H9 (cell line): ENCODE data around the gene KRT1. TPM values are rescaled to one million over a fixed set of nuclear protein-coding genes. Genes with fewer than 3 reads are reported as not detected.

Source experiments
- DNase-seq: peaks from one replicate; pipeline ENCODE4 v3.0.0-alpha.2; 2017
- H2AFZ ChIP-seq: one replicate; pipeline ENCODE4 v1.6.1; 2013; ENCODE audit warnings: mild to moderate bottlenecking, low read length, control low read depth, moderate library complexity
- H2AK5ac ChIP-seq: 2 replicates; pipeline ENCODE4 v1.6.1; 2013; ENCODE audit warnings: low read length, control low read depth, mixed read lengths; ENCODE audit not compliant: insufficient read length
- H2BK120ac ChIP-seq: one replicate; pipeline ENCODE4 v1.6.1; 2013; ENCODE audit warnings: low read depth, mild to moderate bottlenecking, low read length, control low read depth, inconsistent platforms; ENCODE audit not compliant: poor library complexity, severe bottlenecking
- H2BK12ac ChIP-seq: 2 replicates; pipeline ENCODE4 v1.6.1; 2013; ENCODE audit warnings: low read length, control low read depth, mixed read lengths, low read depth; ENCODE audit not compliant: insufficient read length
- H2BK15ac ChIP-seq: 2 replicates; pipeline ENCODE4 v1.6.1; 2013; ENCODE audit warnings: low read depth, low read length, control low read depth
- H2BK20ac ChIP-seq: one replicate; pipeline ENCODE4 v1.6.1; 2013; ENCODE audit warnings: low read depth, mild to moderate bottlenecking, low read length, control low read depth, inconsistent platforms; ENCODE audit not compliant: poor library complexity, severe bottlenecking
- H2BK5ac ChIP-seq: 2 replicates; pipeline ENCODE4 v1.6.1; 2013; ENCODE audit warnings: low read length, control low read depth, mixed read lengths; ENCODE audit not compliant: insufficient read length
- H3K14ac ChIP-seq: 2 replicates; pipeline ENCODE4 v1.6.1; 2013; ENCODE audit warnings: low read length, control low read depth; ENCODE audit not compliant: insufficient read depth
- H3K18ac ChIP-seq: 2 replicates; pipeline ENCODE4 v1.6.1; 2013; ENCODE audit warnings: low read depth, mild to moderate bottlenecking, mixed read lengths, low read length, control low read depth; ENCODE audit not compliant: insufficient read length
- H3K23ac ChIP-seq: 2 replicates; pipeline ENCODE4 v1.6.1; 2013; ENCODE audit warnings: low read length, control low read depth, mixed read lengths, low read depth; ENCODE audit not compliant: insufficient read length
- H3K23me2 ChIP-seq: 2 replicates; pipeline ENCODE4 v1.6.1; 2013; ENCODE audit warnings: low read depth, mild to moderate bottlenecking, mixed read lengths, low read length, control low read depth; ENCODE audit not compliant: insufficient read length, poor library complexity, severe bottlenecking
- H3K27ac ChIP-seq: 2 replicates; pipeline ENCODE4 v1.5.1; 2013; ENCODE audit warnings: low read length, control low read depth, mixed read lengths, low read depth; ENCODE audit not compliant: insufficient read length
- H3K27me3 ChIP-seq: 2 replicates; pipeline ENCODE4 v1.6.1; 2013; ENCODE audit warnings: low read length, control low read depth, inconsistent platforms; ENCODE audit not compliant: insufficient read depth
- H3K4ac ChIP-seq: 2 replicates; pipeline ENCODE4 v1.6.1; 2013; ENCODE audit warnings: low read depth, mild to moderate bottlenecking, control low read depth, inconsistent platforms, low read length, moderate library complexity
- H3K4me1 ChIP-seq: 2 replicates; pipeline ENCODE4 v1.6.1; 2013; ENCODE audit warnings: low read length, control low read depth, inconsistent platforms; ENCODE audit not compliant: insufficient read depth
- H3K4me2 ChIP-seq: 2 replicates; pipeline ENCODE4 v1.6.1; 2013; ENCODE audit warnings: low read length, control low read depth, mixed read lengths; ENCODE audit not compliant: insufficient read length, insufficient read depth
- H3K56ac ChIP-seq: 2 replicates; pipeline ENCODE4 v1.6.1; 2013; ENCODE audit warnings: low read depth, mild to moderate bottlenecking, mixed read lengths, low read length, control low read depth; ENCODE audit not compliant: insufficient read length
- H3K79me1 ChIP-seq: 2 replicates; pipeline ENCODE4 v1.6.1; 2013; ENCODE audit warnings: low read depth, mild to moderate bottlenecking, moderate library complexity, low read length, control low read depth, inconsistent platforms; ENCODE audit not compliant: insufficient read depth, poor library complexity, severe bottlenecking
- H3K79me2 ChIP-seq: 2 replicates; pipeline ENCODE4 v1.6.1; 2013; ENCODE audit warnings: low read length, control low read depth, inconsistent platforms; ENCODE audit not compliant: insufficient read depth
- H3K9ac ChIP-seq: 2 replicates; pipeline ENCODE4 v1.6.1; 2013; ENCODE audit warnings: low read length, control low read depth, mixed read lengths; ENCODE audit not compliant: insufficient read length; ENCODE audit errors: extremely low read depth
- H3K9me3 ChIP-seq: one replicate; pipeline ENCODE4 v1.6.1; 2013; ENCODE audit warnings: low read depth, low read length, inconsistent platforms; ENCODE audit not compliant: control insufficient read depth
- H3T11ph ChIP-seq: one replicate; pipeline ENCODE4 v1.6.1; 2013; ENCODE audit warnings: mild to moderate bottlenecking, low read length, control low read depth, inconsistent platforms
- H4K20me1 ChIP-seq: one replicate; pipeline ENCODE4 v1.6.1; 2013; ENCODE audit not compliant: control insufficient read depth, insufficient read length, insufficient read depth
- H4K5ac ChIP-seq: 2 replicates; pipeline ENCODE4 v1.6.1; 2013; ENCODE audit warnings: low read depth, mild to moderate bottlenecking, mixed read lengths, low read length, control low read depth; ENCODE audit not compliant: insufficient read length
- H4K8ac ChIP-seq: replicated peaks from 2 replicates; pipeline ENCODE4 v1.6.1; 2013; ENCODE audit warnings: low read length, control low read depth, mixed read lengths, low read depth; ENCODE audit not compliant: insufficient read length
- H4K91ac ChIP-seq: 2 replicates; pipeline ENCODE4 v1.6.1; 2013; ENCODE audit warnings: low read depth, mild to moderate bottlenecking, moderate library complexity, mixed read lengths, low read length, control low read depth; ENCODE audit not compliant: insufficient read length
- H3K27ac Mint-ChIP-seq, 3 experiments: 2 replicates in 2 of 3; 3 replicates in 1 of 3; pipeline ENCODE4 v1.8.0; 2020 to 2021; ENCODE audit warnings: mixed read lengths in 3 of 3, mild to moderate bottlenecking in 1 of 3, moderate library complexity in 1 of 3
- H3K27me3 Mint-ChIP-seq: 2 replicates; pipeline ENCODE4 v1.8.0; 2021; ENCODE audit warnings: low read depth, mild to moderate bottlenecking, moderate library complexity, mixed read lengths
- H3K36me3 Mint-ChIP-seq, 3 experiments: 2 replicates in 2 of 3; 3 replicates in 1 of 3; pipeline ENCODE4 v1.8.0; 2020 to 2021; ENCODE audit warnings: low read depth in 3 of 3, mixed read lengths in 3 of 3; ENCODE audit not compliant: insufficient read depth in 1 of 3
- H3K4me1 Mint-ChIP-seq, 2 experiments: 2 replicates each; pipeline ENCODE4 v1.8.0; 2020; ENCODE audit warnings: mixed read lengths in 2 of 2
- H3K4me3 Mint-ChIP-seq, 2 experiments: 2 replicates in 1 of 2; 3 replicates in 1 of 2; pipeline ENCODE4 v1.8.0; 2020 to 2021; ENCODE audit warnings: mild to moderate bottlenecking in 2 of 2, mixed read lengths in 2 of 2, moderate library complexity in 1 of 2
- H3K9me3 Mint-ChIP-seq, 2 experiments: 2 replicates in 1 of 2; 3 replicates in 1 of 2; pipeline ENCODE4 v1.8.0; 2020; ENCODE audit warnings: mild to moderate bottlenecking in 2 of 2, mixed read lengths in 2 of 2, moderate library complexity in 1 of 2
- WGBS: extraction: QIAGEN DNeasy Blood & Tissue Kit; methylation state at CpG from one replicate; pipeline ENCODE4 v1.1.7; 2013; ENCODE audit warnings: missing lambda C conversion rate, low lambda C conversion rate, mixed read lengths; ENCODE audit not compliant: insufficient read length; ENCODE audit errors: extremely low coverage; 5-methylcytosine and 5-hydroxymethylcytosine counted together
- total RNA-seq: library from RNA; stranded (reverse); gene quantifications from 2 replicates; pipeline ENCODE4 v1.2.1, GENCODE V29; 2021
- TF ChIP-seq, protein P1 (sequence below): fragments of 200-600 bp; sonication (generic); conservative IDR thresholded peaks from 3 replicates; pipeline ENCODE4 v1.8.0; 2021; ENCODE audit warnings: antibody characterized with exemption, mild to moderate bottlenecking

KRT1 gene
- total RNA-seq, 1 experiment from 2014 or later, result not detected

GRCh38 chr12:52716061-52716460 lies 35.9 kb upstream of the KRT1 start:
- Histone ChIP-seq H3K9ac (no peak overlapping the region), H3K4me1 (no peaks in the 10 kb centered on the region), H2BK120ac (no peak overlapping the region), H3K56ac (no peak overlapping the region), H4K8ac (no peak overlapping the region), H3K4ac (no peak overlapping the region), H2BK15ac (no peak overlapping the region), H4K20me1 (no peaks in the 10 kb centered on the region), H2BK20ac (no peak overlapping the region), H3T11ph (no peak overlapping the region), H3K79me2 (no peaks in the 10 kb centered on the region), H3K23ac (no peak overlapping the region), H3K18ac (no peak overlapping the region), H4K91ac (no peak overlapping the region), H4K5ac (no peak overlapping the region), H3K27me3 (peaks cover 8% of the 10 kb centered on the region; the same call in 1 of the 2 replicates), H2AK5ac (no peak overlapping the region), H2BK5ac (no peak overlapping the region), H3K4me2 (no peak overlapping the region), H2AFZ (no peak overlapping the region), H3K14ac (no peak overlapping the region), H3K23me2 (peaks cover 11% of the 10 kb centered on the region), H2BK12ac (no peak overlapping the region), H3K9me3 (no peaks in the 10 kb centered on the region), H3K27ac (no peak overlapping the region), H3K79me1 (no peaks in the 10 kb centered on the region)
- Mint-ChIP-seq H3K27ac (no peak overlapping the region), H3K9me3 (peaks cover 0 to 3% of the 10 kb centered on the region in 2 experiments; a peak in 1 of 5 replicates), H3K36me3 (no peaks in the 10 kb centered on the region; a peak in 1 of 7 replicates), H3K4me3 (no peak overlapping the region), H3K4me1 (peaks cover 0 to 9% of the 10 kb centered on the region in 2 experiments; a peak in 2 of 4 replicates), H3K27me3 (peaks cover 58% of the 10 kb centered on the region)
- TF ChIP-seq, protein P1, sequence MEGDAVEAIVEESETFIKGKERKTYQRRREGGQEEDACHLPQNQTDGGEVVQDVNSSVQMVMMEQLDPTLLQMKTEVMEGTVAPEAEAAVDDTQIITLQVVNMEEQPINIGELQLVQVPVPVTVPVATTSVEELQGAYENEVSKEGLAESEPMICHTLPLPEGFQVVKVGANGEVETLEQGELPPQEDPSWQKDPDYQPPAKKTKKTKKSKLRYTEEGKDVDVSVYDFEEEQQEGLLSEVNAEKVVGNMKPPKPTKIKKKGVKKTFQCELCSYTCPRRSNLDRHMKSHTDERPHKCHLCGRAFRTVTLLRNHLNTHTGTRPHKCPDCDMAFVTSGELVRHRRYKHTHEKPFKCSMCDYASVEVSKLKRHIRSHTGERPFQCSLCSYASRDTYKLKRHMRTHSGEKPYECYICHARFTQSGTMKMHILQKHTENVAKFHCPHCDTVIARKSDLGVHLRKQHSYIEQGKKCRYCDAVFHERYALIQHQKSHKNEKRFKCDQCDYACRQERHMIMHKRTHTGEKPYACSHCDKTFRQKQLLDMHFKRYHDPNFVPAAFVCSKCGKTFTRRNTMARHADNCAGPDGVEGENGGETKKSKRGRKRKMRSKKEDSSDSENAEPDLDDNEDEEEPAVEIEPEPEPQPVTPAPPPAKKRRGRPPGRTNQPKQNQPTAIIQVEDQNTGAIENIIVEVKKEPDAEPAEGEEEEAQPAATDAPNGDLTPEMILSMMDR, result no peak
- no peak for DNase-seq
- WGBS, result no CpG with 5 or more reads among the region's 5 CpGs
